K562 (cell line): ENCODE results near the gene ZFYVE26. TPM values are rescaled to one million over a fixed set of nuclear protein-coding genes. Genes with fewer than 3 reads are reported as not detected.

Experiments
- ARID1B ChIP-seq: fragments of 450-650 bp; IDR thresholded peaks from 2 replicates; pipeline ENCODE4 v1.6.1; 2016; ENCODE audit warnings: antibody characterized with exemption, mild to moderate bottlenecking, inconsistent platforms
- BRD4 ChIP-seq: fragments of 200-600 bp; sonication (generic); IDR thresholded peaks from 2 replicates; pipeline ENCODE4 v1.6.1; 2017; ENCODE audit warnings: inconsistent platforms
- CBFA2T3 ChIP-seq: fragments of 450-650 bp; IDR thresholded peaks from 2 replicates; pipeline ENCODE4 v1.6.1; 2017
- COPS2 ChIP-seq: fragments of 450-650 bp; conservative IDR thresholded peaks from 2 replicates; pipeline ENCODE4 v1.6.1; 2016; ENCODE audit warnings: mild to moderate bottlenecking, moderate library complexity
- CREBBP ChIP-seq: IDR thresholded peaks from one replicate; pipeline ENCODE4 v1.6.1; 2012; ENCODE audit warnings: low read depth, mild to moderate bottlenecking, control low read depth, inconsistent platforms, low read length
- DPF2 ChIP-seq: fragments of 450-650 bp; IDR thresholded peaks from 2 replicates; pipeline ENCODE4 v1.6.1; 2016
- EP400 ChIP-seq: fragments of 450-650 bp; IDR thresholded peaks from 2 replicates; pipeline ENCODE4 v1.6.1; 2017; ENCODE audit warnings: antibody characterized with exemption, mild to moderate bottlenecking, moderate library complexity
- FOXM1 ChIP-seq, 2 experiments: fragments of 450-650 bp in 1 of 2; sonication (generic) in 1 of 2; formaldehyde crosslinking in 1 of 2; IDR thresholded peaks; 2 replicates each; pipeline versions ENCODE4 v1.6.1 to v1.9.0; 2017 to 2022; ENCODE audit warnings: low read depth in 2 of 2, mild to moderate bottlenecking in 2 of 2, missing genetic modification reagents in 1 of 2, moderate library complexity in 1 of 2
- HMG20A ChIP-seq: fragments of 450-650 bp; formaldehyde crosslinking; conservative IDR thresholded peaks from 2 replicates; pipeline ENCODE4 v1.4.0; 2020; ENCODE audit warnings: mild to moderate bottlenecking, mixed read lengths
- HMG20B ChIP-seq: fragments of 250-450 bp; sonication (Bioruptor Pico); IDR thresholded peaks from 2 replicates; pipeline ENCODE4 v1.5.0; 2021; ENCODE audit warnings: mild to moderate bottlenecking
- JUN ChIP-seq, 2 experiments: sonication (generic) in 1 of 2; formaldehyde crosslinking in 1 of 2; IDR thresholded peaks; 2 replicates each; pipeline versions ENCODE4 v1.6.1 to v1.8.0; 2012 to 2022; ENCODE audit warnings: borderline replicate concordance in 2 of 2, mild to moderate bottlenecking in 2 of 2, improper control_type of control experiment in 1 of 2, low read depth in 1 of 2, low read length in 1 of 2, missing genetic modification reagents in 1 of 2
- MAFF ChIP-seq: IDR thresholded peaks from 2 replicates; pipeline ENCODE4 v1.6.1; 2012; ENCODE audit warnings: low read length, improper control_type of control experiment
- MTA2 ChIP-seq: fragments of 450-650 bp; IDR thresholded peaks from 2 replicates; pipeline ENCODE4 v1.6.1; 2016; ENCODE audit warnings: low read depth
- NKRF ChIP-seq: fragments of 450-650 bp; IDR thresholded peaks from 2 replicates; pipeline ENCODE4 v1.6.1; 2016; ENCODE audit warnings: borderline replicate concordance
- PHF20 ChIP-seq: fragments of 450-650 bp; IDR thresholded peaks from 2 replicates; pipeline ENCODE4 v1.6.1; 2018; ENCODE audit not compliant: partially characterized antibody
- RBM39 ChIP-seq: fragments of 200-400 bp; formaldehyde crosslinking; optimal IDR thresholded peaks from 2 replicates; pipeline ENCODE3; 2018; ENCODE audit warnings: low read depth, low read length
- TAL1 ChIP-seq: fragments of 450-650 bp; IDR thresholded peaks from 2 replicates; pipeline ENCODE4 v1.6.1; 2016; ENCODE audit warnings: mild to moderate bottlenecking
- polyA plus RNA-seq, 8 experiments: library from polyadenylated mRNA; depleted of rRNA in 4 of 8; stranded (reverse) in 5 of 8; unstranded in 3 of 8; fragments of >200 nt; fragmentation: Nextera tagmentation in 2 of 8; fragmentation: Illumina TruSeq in 1 of 8; extraction: Ambion mirVana in 2 of 8; extraction: Trizol in 1 of 8; gene quantifications; 2 replicates each; pipeline versions ENCODE4 v1.2.1 to v1.2.3, GENCODE V29; 2011 to 2014; ENCODE audit warnings: inconsistent platforms in 1 of 8, missing spikeins in 1 of 8
- total RNA-seq, 7 experiments: library from RNA; depleted of rRNA in 6 of 7; stranded (reverse); fragments of >200 nt in 6 of 7; fragmentation: Illumina TruSeq in 2 of 7; extraction: Trizol in 2 of 7; gene quantifications; 2 replicates each; pipeline versions ENCODE4 v1.2.1 to v1.2.3, GENCODE V29; 2011 to 2021; ENCODE audit warnings: low replicate concordance in 1 of 7
- TF ChIP-seq, protein P1 (sequence below): fragments of 450-650 bp; IDR thresholded peaks from one replicate; pipeline ENCODE4 v1.6.1; 2018; ENCODE audit warnings: mild to moderate bottlenecking, moderate library complexity; ENCODE audit not compliant: partially characterized antibody
- TF ChIP-seq, protein P2 (sequence below), 2 experiments: fragments of 450-650 bp in 1 of 2; IDR thresholded peaks; 2 replicates each; pipeline ENCODE4 v1.6.1; 2011 to 2017; ENCODE audit warnings: low read depth in 2 of 2, antibody characterized with exemption in 1 of 2, borderline replicate concordance in 1 of 2, low read length in 1 of 2, mild to moderate bottlenecking in 1 of 2, mixed read lengths in 1 of 2; ENCODE audit not compliant: control insufficient read depth in 1 of 2
- TF ChIP-seq, protein P3 (sequence below): fragments of 450-650 bp; formaldehyde crosslinking; IDR thresholded peaks from 2 replicates; pipeline ENCODE4 v1.4.0; 2020; ENCODE audit warnings: mild to moderate bottlenecking, mixed read lengths

Gene ZFYVE26
- total and polyA plus RNA-seq, 9 of the 15 experiments (the other 6 are each of a cell fraction or from before 2014, with no cell fraction given): 0.32 to 9.1 (median 5.9) TPM

- TF ChIP-seq NKRF: no peak
- TF ChIP-seq MAFF: no peak
- TF ChIP-seq EP400: peak; percentile 40; the same call in 1 of the 2 replicates
- TF ChIP-seq HMG20A (CRISPR knock-in tag): no peak
- no peak for TF ChIP-seq BRD4
- no peak for TF ChIP-seq MTA2
- no peak for TF ChIP-seq RBM39
- TF ChIP-seq TAL1: no peak
- TF ChIP-seq HMG20B: no peak
- no peak for TF ChIP-seq COPS2
- TF ChIP-seq PHF20: no peak
- TF ChIP-seq, protein P1, sequence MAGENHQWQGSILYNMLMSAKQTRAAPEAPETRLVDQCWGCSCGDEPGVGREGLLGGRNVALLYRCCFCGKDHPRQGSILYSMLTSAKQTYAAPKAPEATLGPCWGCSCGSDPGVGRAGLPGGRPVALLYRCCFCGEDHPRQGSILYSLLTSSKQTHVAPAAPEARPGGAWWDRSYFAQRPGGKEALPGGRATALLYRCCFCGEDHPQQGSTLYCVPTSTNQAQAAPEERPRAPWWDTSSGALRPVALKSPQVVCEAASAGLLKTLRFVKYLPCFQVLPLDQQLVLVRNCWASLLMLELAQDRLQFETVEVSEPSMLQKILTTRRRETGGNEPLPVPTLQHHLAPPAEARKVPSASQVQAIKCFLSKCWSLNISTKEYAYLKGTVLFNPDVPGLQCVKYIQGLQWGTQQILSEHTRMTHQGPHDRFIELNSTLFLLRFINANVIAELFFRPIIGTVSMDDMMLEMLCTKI: no peak
- TF ChIP-seq, protein P2, sequence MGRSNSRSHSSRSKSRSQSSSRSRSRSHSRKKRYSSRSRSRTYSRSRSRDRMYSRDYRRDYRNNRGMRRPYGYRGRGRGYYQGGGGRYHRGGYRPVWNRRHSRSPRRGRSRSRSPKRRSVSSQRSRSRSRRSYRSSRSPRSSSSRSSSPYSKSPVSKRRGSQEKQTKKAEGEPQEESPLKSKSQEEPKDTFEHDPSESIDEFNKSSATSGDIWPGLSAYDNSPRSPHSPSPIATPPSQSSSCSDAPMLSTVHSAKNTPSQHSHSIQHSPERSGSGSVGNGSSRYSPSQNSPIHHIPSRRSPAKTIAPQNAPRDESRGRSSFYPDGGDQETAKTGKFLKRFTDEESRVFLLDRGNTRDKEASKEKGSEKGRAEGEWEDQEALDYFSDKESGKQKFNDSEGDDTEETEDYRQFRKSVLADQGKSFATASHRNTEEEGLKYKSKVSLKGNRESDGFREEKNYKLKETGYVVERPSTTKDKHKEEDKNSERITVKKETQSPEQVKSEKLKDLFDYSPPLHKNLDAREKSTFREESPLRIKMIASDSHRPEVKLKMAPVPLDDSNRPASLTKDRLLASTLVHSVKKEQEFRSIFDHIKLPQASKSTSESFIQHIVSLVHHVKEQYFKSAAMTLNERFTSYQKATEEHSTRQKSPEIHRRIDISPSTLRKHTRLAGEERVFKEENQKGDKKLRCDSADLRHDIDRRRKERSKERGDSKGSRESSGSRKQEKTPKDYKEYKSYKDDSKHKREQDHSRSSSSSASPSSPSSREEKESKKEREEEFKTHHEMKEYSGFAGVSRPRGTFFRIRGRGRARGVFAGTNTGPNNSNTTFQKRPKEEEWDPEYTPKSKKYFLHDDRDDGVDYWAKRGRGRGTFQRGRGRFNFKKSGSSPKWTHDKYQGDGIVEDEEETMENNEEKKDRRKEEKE (IDR thresholded peaks at IDR 0.05; ENCODE audit: borderline replicate concordance in 1 of 2, control insufficient read depth in 1 of 2, low read depth in 2 of 2, low read length in 1 of 2): no peak
- TF ChIP-seq, protein P3, sequence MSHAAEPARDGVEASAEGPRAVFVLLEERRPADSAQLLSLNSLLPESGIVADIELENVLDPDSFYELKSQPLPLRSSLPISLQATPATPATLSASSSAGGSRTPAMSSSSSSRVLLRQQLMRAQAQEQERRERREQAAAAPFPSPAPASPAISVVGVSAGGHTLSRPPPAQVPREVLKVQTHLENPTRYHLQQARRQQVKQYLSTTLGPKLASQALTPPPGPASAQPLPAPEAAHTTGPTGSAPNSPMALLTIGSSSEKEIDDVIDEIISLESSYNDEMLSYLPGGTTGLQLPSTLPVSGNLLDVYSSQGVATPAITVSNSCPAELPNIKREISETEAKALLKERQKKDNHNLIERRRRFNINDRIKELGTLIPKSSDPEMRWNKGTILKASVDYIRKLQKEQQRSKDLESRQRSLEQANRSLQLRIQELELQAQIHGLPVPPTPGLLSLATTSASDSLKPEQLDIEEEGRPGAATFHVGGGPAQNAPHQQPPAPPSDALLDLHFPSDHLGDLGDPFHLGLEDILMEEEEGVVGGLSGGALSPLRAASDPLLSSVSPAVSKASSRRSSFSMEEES: peak; percentile 47; the same call in 1 of the 2 replicates
- peak; percentile 57; the same call in 1 of the 2 replicates for TF ChIP-seq DPF2
- TF ChIP-seq CBFA2T3: 0 out of 2 replicates have a peak, but pooled peaks have one; percentile 11
- no peak for TF ChIP-seq FOXM1 (IDR thresholded peaks at IDR 0.05; ENCODE audit: low read depth)
- no peak for TF ChIP-seq FOXM1 (CRISPR knock-in tag; IDR thresholded peaks at IDR 0.05; ENCODE audit: low read depth)
- TF ChIP-seq CREBBP: no peak
- peak; percentile 54; the same call in 1 of the 2 replicates for TF ChIP-seq JUN (IDR thresholded peaks at IDR 0.05; ENCODE audit: borderline replicate concordance, low read depth, low read length)
- TF ChIP-seq JUN (CRISPR knock-in tag; IDR thresholded peaks at IDR 0.05; ENCODE audit: borderline replicate concordance): no peak
- TF ChIP-seq ARID1B: peak; percentile 30; the same call in 1 of the 2 replicates
These were observed 77.5 kb downstream of the ZFYVE26 start (continued) for GRCh38 chr14:67738740-67739504.
